Heart right ventricle (tissue), 16 donors: ENCODE results near the gene CD80. TPM values are rescaled to one million over a fixed set of nuclear protein-coding genes. Genes with fewer than 3 reads are reported as not detected.
"Not testable (repeated sequence)": the region's sequence is repeated elsewhere in the genome, so short reads cannot be mapped to it uniquely, and the experiment has no call there.

Source experiments
- ATAC-seq, 8 donors: fragments of 200-7000 bp; cut with Tn5 transposase; one replicate each; pipeline ENCODE4 v1.9.1; 2020; ENCODE audit warnings: mild to moderate bottlenecking in 8 of 8, moderate library complexity in 8 of 8, moderate number of reproducible peaks in 1 of 8
- DNase-seq, 2 donors: peaks; one replicate each; pipeline ENCODE4 v3.0.0-alpha.2; 2020
- H3K27ac ChIP-seq, 10 donors: fragments of 200-600 bp; sonication (generic) in 2 of 10; one replicate each; pipeline versions ENCODE4 v1.5.0 to v1.8.0; 2020 to 2022; ENCODE audit warnings: mild to moderate bottlenecking in 3 of 10
- H3K27me3 ChIP-seq, 7 donors: fragments of 200-600 bp; one replicate each; pipeline ENCODE4 v1.8.0; 2021 to 2022; ENCODE audit warnings: mild to moderate bottlenecking in 2 of 7
- H3K36me3 ChIP-seq, 9 donors: fragments of 200-600 bp; sonication (generic) in 1 of 9; one replicate each; pipeline versions ENCODE4 v1.5.0 to v1.8.0; 2020 to 2022; ENCODE audit warnings: mild to moderate bottlenecking in 2 of 9
- H3K4me1 ChIP-seq, 9 donors: fragments of 200-600 bp; sonication (generic) in 1 of 9; one replicate each; pipeline versions ENCODE4 v1.5.0 to v1.8.0; 2020 to 2022; ENCODE audit warnings: mild to moderate bottlenecking in 4 of 9
- H3K4me3 ChIP-seq, 10 donors: fragments of 200-600 bp; sonication (generic) in 2 of 10; one replicate each; pipeline versions ENCODE4 v1.5.0 to v1.8.0; 2020 to 2022; ENCODE audit warnings: mild to moderate bottlenecking in 7 of 10, moderate library complexity in 2 of 10
- H3K9me3 ChIP-seq, 11 donors: fragments of 200-600 bp in 10 of 11; sonication (generic) in 2 of 11; one replicate each; pipeline versions ENCODE4 v1.5.0 to v1.8.0; 2013 to 2022; ENCODE audit warnings: mild to moderate bottlenecking in 2 of 11, control low read depth in 1 of 11, moderate library complexity in 1 of 11
- WGBS, 2 donors: extraction: QIAGEN DNeasy Blood & Tissue Kit; methylation state at CpG; one replicate each; pipeline ENCODE4 v1.1.7; 2013; ENCODE audit warnings: inconsistent platforms in 1 of 2; 5-methylcytosine and 5-hydroxymethylcytosine counted together
- intact Hi-C, 10 donors: fragments of 100-400 bp; cut with DNase I; formaldehyde crosslinking; loops; one replicate each; pipeline versions ENCODE4 v1.11.1 to v1.14.2; 2022
- polyA plus RNA-seq, 2 donors: library from polyadenylated mRNA; stranded (reverse); fragments of 200-250 nt; gene quantifications; one replicate each; pipeline ENCODE4 v1.2.3, GENCODE V29; 2013
- total RNA-seq, 10 donors: library from RNA; stranded (reverse); fragmentation: NEBNext Ultra II Directional in 3 of 10; extraction: Animal tissue kit (Norgen Biotek cat#: 25700) in 3 of 10; gene quantifications; one replicate each; pipeline versions ENCODE4 v1.2.1 to v1.2.4, GENCODE V29; 2021 to 2023
- TF ChIP-seq, protein P1 (sequence below), 9 donors: fragments of 200-600 bp; sonication (generic) in 2 of 9; IDR thresholded peaks; one replicate each; pipeline versions ENCODE4 v1.5.0 to v1.8.0; 2021 to 2022; ENCODE audit warnings: antibody characterized with exemption in 9 of 9, mild to moderate bottlenecking in 5 of 9, moderate library complexity in 1 of 9
- donor health status: Arrhythmogenic right ventricular cardiomyopathy.
- donor health status: ischemic (EF 13 %, LVEDD 7.1; RV severe dilation, severe dysfunction).
- donor health status: healthy with polysubstance abuse.
- donor health status: DM: no; HTN: yes; CAD: no.
- donor health status: DM: no; HTN: no; CAD: no.
- donor health status: ischemic (EF 25% LVEDD 6.9; RV normal size, moderate dysfunction).
- donor health status: ischemic (EF 25% LVEDD 5.7; RV mildly dilated, moderate dysfunction).
- donor health status: healthy.
- donor health status: DM: yes; HTN: yes; CAD: no.
- donor health status: Ischemic cardiomyopathy.
- donor health status: ischemic (EF 35%, LVEDD 5.7; RV mildly dilated, moderate dysfunction).
- donor health status: nonischemic (EF 11% LVEDD 7.7; RV severe dilation, severe dysfunction).
- donor health status: DM: yes; HTN: yes; CAD: no.
- donor health status: PGD.
- donor health status: ischemic (EF 29% LVEDD 5.4; RV normal size, mild dysfunction).
- donor health status: nonischemic (EF 23%, LVEDD 6.1; RV moderate dilation, normal function).

Gene CD80
- total and polyA plus RNA-seq, 12 donors = 0.01 to 1.6 (median 0.33) TPM; not detected in 6

DNA sequence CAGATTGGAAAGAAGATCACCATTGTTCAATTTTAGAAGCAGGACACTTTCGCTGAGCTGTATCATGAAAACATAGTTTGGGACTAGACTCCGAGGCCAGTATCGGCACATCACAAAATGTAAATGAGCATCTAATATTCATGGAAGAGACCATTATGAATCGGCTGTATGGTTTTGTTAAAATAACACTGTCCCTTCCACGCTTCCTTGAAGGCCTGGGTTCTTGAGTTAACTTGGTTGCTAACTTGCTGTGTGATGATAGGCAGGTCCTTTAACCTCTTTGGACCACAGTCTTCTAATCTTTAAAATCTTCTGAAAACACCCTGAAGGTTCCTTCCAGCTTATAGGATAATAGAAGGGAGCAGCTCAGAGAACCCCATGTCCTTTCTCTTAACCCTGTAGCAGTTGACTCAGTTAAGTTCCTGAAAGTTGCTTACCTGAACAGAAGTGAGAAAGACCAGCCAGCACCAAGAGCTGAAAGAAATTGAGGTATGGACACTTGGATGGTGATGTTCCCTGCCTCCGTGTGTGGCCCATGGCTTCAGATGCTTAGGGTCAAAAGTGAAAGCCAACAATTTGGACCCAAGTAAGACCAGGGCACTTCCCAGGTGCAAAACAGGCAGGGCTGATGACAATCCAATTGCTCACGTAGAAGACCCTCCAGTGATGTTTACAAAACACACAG lies 2.1 kb downstream of the CD80 start:
- TF ChIP-seq, protein P1, sequence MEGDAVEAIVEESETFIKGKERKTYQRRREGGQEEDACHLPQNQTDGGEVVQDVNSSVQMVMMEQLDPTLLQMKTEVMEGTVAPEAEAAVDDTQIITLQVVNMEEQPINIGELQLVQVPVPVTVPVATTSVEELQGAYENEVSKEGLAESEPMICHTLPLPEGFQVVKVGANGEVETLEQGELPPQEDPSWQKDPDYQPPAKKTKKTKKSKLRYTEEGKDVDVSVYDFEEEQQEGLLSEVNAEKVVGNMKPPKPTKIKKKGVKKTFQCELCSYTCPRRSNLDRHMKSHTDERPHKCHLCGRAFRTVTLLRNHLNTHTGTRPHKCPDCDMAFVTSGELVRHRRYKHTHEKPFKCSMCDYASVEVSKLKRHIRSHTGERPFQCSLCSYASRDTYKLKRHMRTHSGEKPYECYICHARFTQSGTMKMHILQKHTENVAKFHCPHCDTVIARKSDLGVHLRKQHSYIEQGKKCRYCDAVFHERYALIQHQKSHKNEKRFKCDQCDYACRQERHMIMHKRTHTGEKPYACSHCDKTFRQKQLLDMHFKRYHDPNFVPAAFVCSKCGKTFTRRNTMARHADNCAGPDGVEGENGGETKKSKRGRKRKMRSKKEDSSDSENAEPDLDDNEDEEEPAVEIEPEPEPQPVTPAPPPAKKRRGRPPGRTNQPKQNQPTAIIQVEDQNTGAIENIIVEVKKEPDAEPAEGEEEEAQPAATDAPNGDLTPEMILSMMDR (IDR thresholded peaks at IDR 0.05) = no peak
- no peaks in the 10 kb centered on the region for H3K27me3 ChIP-seq
- H3K4me1 ChIP-seq = peaks cover 0 to 30% (median 2%) of the 10 kb centered on the region in 9 donors
- no peak overlapping the region for H3K27ac ChIP-seq
- intact Hi-C loops = no loop called here
- no peaks in the 10 kb centered on the region for H3K36me3 ChIP-seq
- no peaks in the 10 kb centered on the region for H3K9me3 ChIP-seq
- no peak for ATAC-seq
- H3K4me3 ChIP-seq = no peak overlapping the region
- no peak for DNase-seq
- WGBS, 2 donors = 94 to 97% methylated on average over 7 of the region's 7 CpGs

DNA sequence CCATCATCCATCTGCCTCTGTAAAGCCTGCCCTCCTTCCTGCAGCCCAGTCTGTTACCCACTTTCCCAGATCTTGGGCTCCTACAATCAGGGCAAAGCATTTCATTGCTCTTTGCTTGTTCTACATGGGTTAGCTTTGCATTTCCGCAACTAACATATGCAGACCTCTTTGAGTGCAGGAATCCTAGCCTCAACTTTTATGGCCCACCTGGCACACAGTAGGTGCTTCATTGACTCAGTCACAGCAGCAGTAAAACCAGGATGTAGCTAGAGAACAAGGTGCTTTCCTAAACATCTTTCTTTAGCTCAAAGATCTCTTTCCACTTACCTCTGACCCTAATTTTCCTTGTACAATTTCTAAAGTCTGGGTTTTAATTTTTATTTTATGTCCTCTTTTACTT lies 3.5 kb downstream of the CD80 start:
- DNase-seq = no peak
- Histone ChIP-seq H3K4me1 (peaks cover 0 to 28% (median 0%) of the 10 kb centered on the region in 9 donors), H3K9me3 (no peaks in the 10 kb centered on the region), H3K27me3 (no peaks in the 10 kb centered on the region), H3K4me3 (no peak overlapping the region), H3K36me3 (no peaks in the 10 kb centered on the region), H3K27ac (peak overlapping the region in 1 of 10 donors; percentile 27)
- TF ChIP-seq, protein P1 (IDR thresholded peaks at IDR 0.05) = no peak
- WGBS, 2 donors = 75 to 98% methylated on average over 1 of the region's 1 CpG
- ATAC-seq = no peak
- intact Hi-C loops = no loop called here

DNA sequence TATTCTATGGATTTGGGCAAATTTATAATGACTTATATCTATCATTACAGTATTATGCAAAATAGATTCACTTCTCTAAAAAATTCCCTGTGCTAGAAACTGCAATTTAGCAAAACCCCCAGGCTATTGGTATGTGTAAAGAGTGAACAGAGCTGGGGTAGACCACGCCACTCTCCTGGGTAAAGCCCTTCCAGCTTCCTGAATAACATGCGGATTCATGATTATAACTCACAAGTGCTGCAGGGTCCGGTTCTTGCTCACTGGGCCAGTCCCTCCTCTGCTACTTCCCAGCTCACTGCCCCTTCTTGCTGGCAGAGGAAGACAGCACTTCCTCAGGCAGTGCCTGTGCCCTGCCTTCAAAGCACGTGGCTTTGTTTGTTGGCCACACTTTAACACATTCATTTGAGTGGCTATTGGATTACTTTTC lies 4.1 kb downstream of the CD80 start:
- Histone ChIP-seq H3K9me3 (no peaks in the 10 kb centered on the region), H3K27ac (peak overlapping the region in 1 of 10 donors; percentile 27), H3K4me3 (no peak overlapping the region), H3K4me1 (peaks cover 0 to 28% (median 0%) of the 10 kb centered on the region in 9 donors), H3K36me3 (no peaks in the 10 kb centered on the region), H3K27me3 (no peaks in the 10 kb centered on the region)
- no peak for DNase-seq
- intact Hi-C loops = no loop called here
- TF ChIP-seq, protein P1 (IDR thresholded peaks at IDR 0.05) = no peak
- 61 to 76% methylated on average over 4 of the region's 4 CpGs for WGBS, 2 donors
- peak in 6 of 8 donors; percentile 17 to 60 (median 32) for ATAC-seq

DNA sequence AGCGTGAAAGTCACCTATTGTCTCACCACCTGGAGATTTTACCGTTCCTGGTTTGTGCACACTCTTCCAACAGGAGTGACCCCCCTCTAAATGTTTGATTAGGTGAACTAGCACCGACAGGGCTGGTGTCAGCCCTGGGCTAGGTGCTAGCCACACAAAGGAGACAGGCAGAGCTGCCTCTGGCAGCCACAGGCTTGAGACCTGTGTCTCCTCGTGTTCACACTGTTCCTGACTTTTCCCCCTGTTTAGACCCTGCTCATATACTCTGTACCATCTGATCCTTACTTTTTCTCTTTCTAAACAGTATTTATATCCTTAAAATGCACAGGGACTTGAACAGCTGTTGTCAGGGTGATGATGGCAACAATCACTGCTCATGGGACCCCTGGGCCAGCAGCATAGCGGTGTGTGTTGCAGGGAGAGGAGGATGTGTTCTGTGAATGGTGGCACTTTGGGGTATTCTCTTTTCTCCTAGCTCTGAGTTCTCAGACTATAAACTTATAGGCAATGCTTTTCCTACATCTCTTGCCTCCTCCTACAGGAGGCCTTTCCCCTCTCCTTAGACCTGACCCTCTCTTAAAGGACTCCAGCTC lies 5.5 kb downstream of the CD80 start:
- WGBS, 2 donors = 71 to 76% methylated on average over 5 of the region's 5 CpGs

DNA sequence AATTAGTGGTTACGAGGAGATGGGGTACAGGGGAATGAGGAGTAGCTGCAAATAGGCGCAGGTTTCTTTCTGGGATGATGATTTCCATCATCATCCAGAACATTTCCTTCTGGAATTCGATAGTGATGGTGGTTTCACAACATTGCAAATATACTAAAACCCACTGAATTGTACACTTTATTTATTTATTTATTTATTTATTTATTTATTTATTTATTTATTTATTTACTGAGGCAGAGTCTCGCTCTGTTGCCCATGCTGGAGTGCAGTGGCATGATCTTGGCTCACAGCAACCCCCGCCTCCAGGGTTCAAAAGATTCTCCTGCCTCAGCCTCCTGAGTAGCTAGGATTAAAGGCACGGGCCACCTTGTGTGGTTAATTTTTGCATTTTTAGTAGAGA lies 6.5 kb downstream of the CD80 start:
- H3K4me3 ChIP-seq, H3K27me3 ChIP-seq, ATAC-seq, H3K9me3 ChIP-seq, DNase-seq, H3K27ac ChIP-seq, H3K36me3 ChIP-seq, intact Hi-C loops: not testable (repeated sequence)
- 96 to 97% methylated on average over 6 of the region's 6 CpGs for WGBS, 2 donors
- peaks cover 0 to 18% (median 0%) of the 10 kb centered on the region in 9 donors for H3K4me1 ChIP-seq

More for the DNA sequence above, 5.5 kb downstream of the CD80 start:
- TF ChIP-seq, protein P1 (IDR thresholded peaks at IDR 0.05) = no peak
- Histone ChIP-seq H3K27me3 (no peaks in the 10 kb centered on the region), H3K36me3 (no peaks in the 10 kb centered on the region), H3K4me1 (peaks cover 0 to 18% (median 0%) of the 10 kb centered on the region in 9 donors), H3K27ac (no peak overlapping the region), H3K4me3 (no peak overlapping the region), H3K9me3 (no peaks in the 10 kb centered on the region)
- DNase-seq (no peak), ATAC-seq (no peak)
- intact Hi-C loops = no loop called here
